Colon (tissue), 2 donors: Measurements from ENCODE around the gene CPEB4.

ENCODE experiments used
- FAIRE-seq: peaks from 2 replicates; lab custom pipeline; 2012; peaks lifted over from hg19 to GRCh38; lab: Jason Lieb, UNC
- donor health status: control.
- donor health status: control.

CPEB4 gene

GRCh38 chr5:173884402-173885053 is 3.6 kb upstream of the CPEB4 start:
- no peak for FAIRE-seq

GRCh38 chr5:173885054-173885443 is 3.1 kb upstream of the CPEB4 start:
- no peak for FAIRE-seq

GRCh38 chr5:173885475-173886010 is 2.6 kb upstream of the CPEB4 start:
- FAIRE-seq: peak; percentile 80

GRCh38 chr5:173886150-173886549 is 2.0 kb upstream of the CPEB4 start:
- FAIRE-seq: no peak

GRCh38 chr5:173888473-173889131 is 453 bp downstream of the CPEB4 start:
- FAIRE-seq: no peak

- no peak for FAIRE-seq
Observed at GRCh38 chr5:173890195-173890991, 2.2 kb downstream of the CPEB4 start.

GRCh38 chr5:173891308-173892116 is 3.4 kb downstream of the CPEB4 start:
- FAIRE-seq: no peak

GRCh38 chr5:173893192-173893561 is 5.0 kb downstream of the CPEB4 start:
- no peak for FAIRE-seq

GRCh38 chr5:173895401-173896165 is 7.4 kb downstream of the CPEB4 start:
- no peak for FAIRE-seq

GRCh38 chr5:173896631-173897030 is 8.5 kb downstream of the CPEB4 start:
- no peak for FAIRE-seq

GRCh38 chr5:173901705-173902104 is 13.6 kb downstream of the CPEB4 start:
- no peak for FAIRE-seq

- no peak for FAIRE-seq
Observed at GRCh38 chr5:173902334-173902733, 14.2 kb downstream of the CPEB4 start.

GRCh38 chr5:173902743-173903142 is 14.6 kb downstream of the CPEB4 start:
- FAIRE-seq: no peak

GRCh38 chr5:173903396-173904140 is 15.4 kb downstream of the CPEB4 start:
- no peak for FAIRE-seq

- no peak for FAIRE-seq
Observed at GRCh38 chr5:173904151-173904550, 16.0 kb downstream of the CPEB4 start.

- no peak for FAIRE-seq
Observed at GRCh38 chr5:173907284-173907683, 19.1 kb downstream of the CPEB4 start.

GRCh38 chr5:173907686-173908371 is 19.7 kb downstream of the CPEB4 start:
- FAIRE-seq: no peak

GRCh38 chr5:173909199-173909598 is 21.1 kb downstream of the CPEB4 start:
- FAIRE-seq: no peak

GRCh38 chr5:173910215-173910614 is 22.1 kb downstream of the CPEB4 start:
- no peak for FAIRE-seq

- no peak for FAIRE-seq
Observed at GRCh38 chr5:173911623-173912022, 23.5 kb downstream of the CPEB4 start.
